Measurements from ENCODE around the gene FGL2.

Gene FGL2

GRCh38 chr7:77226357-77226839 is 26.8 kb upstream of the FGL2 start:
- H3K4me1 ChIP-seq (ENCODE audit: control insufficient read depth, low read length): no peaks in the 10 kb centered on the region
- H3K27me3 ChIP-seq (ENCODE audit: control insufficient read depth, low read length): peaks cover 3% of the 10 kb centered on the region; the same call in 1 of the 2 replicates
- no peaks in the 10 kb centered on the region for H3K36me3 ChIP-seq (ENCODE audit: control insufficient read depth, low read length)
- H3K27ac ChIP-seq (ENCODE audit: low read depth, low read length): no peak overlapping the region
- no peak overlapping the region for H3K4me3 ChIP-seq (ENCODE audit: low read length)
- H3F3A ChIP-seq (ENCODE audit: control insufficient read depth, insufficient read depth): no peaks in the 10 kb centered on the region
- no peaks in the 10 kb centered on the region for H4K20me1 ChIP-seq (ENCODE audit: control insufficient read depth, insufficient read depth, low read depth, low read length)
- no peaks in the 10 kb centered on the region for H3K9me3 ChIP-seq (ENCODE audit: control insufficient read depth, insufficient read depth, low read length)
- H3K4me2 ChIP-seq (ENCODE audit: low read length): no peak overlapping the region
- H3K79me2 ChIP-seq (ENCODE audit: control insufficient read depth, low read length): no peaks in the 10 kb centered on the region
- no peaks in the 10 kb centered on the region for H3K9me2 ChIP-seq (replicated peaks; ENCODE audit: control insufficient read depth, low read length)
- TF ChIP-seq CTCF (IDR thresholded peaks at IDR 0.05; ENCODE audit: low read depth, low read length, poor library complexity, severe bottlenecking): no peak
- no peak for TF ChIP-seq EZH2phosphoT487 (IDR thresholded peaks at IDR 0.05; ENCODE audit: borderline replicate concordance, low read length)

GRCh38 chr7:77223261-77223660 is 23.6 kb upstream of the FGL2 start:
- H3K9me2 ChIP-seq (replicated peaks; ENCODE audit: control insufficient read depth, low read length): no peaks in the 10 kb centered on the region
- TF ChIP-seq CTCF (IDR thresholded peaks at IDR 0.05; ENCODE audit: low read depth, low read length, poor library complexity, severe bottlenecking) (no peak), EZH2phosphoT487 (IDR thresholded peaks at IDR 0.05; ENCODE audit: borderline replicate concordance, low read length) (no peak)
- H3K27me3 ChIP-seq (ENCODE audit: control insufficient read depth, low read length): no peaks in the 10 kb centered on the region
- H3K4me1 ChIP-seq (ENCODE audit: control insufficient read depth, low read length): no peaks in the 10 kb centered on the region
- no peaks in the 10 kb centered on the region for H3K9me3 ChIP-seq (ENCODE audit: control insufficient read depth, insufficient read depth, low read length)
- H3K4me3 ChIP-seq (ENCODE audit: low read length): no peak overlapping the region
- H3K79me2 ChIP-seq (ENCODE audit: control insufficient read depth, low read length): no peaks in the 10 kb centered on the region
- H3F3A ChIP-seq (ENCODE audit: control insufficient read depth, insufficient read depth): no peaks in the 10 kb centered on the region
- no peak overlapping the region for H3K4me2 ChIP-seq (ENCODE audit: low read length)
- H3K36me3 ChIP-seq (ENCODE audit: control insufficient read depth, low read length): no peaks in the 10 kb centered on the region
- no peaks in the 10 kb centered on the region for H4K20me1 ChIP-seq (ENCODE audit: control insufficient read depth, insufficient read depth, low read depth, low read length)
- no peak overlapping the region for H3K27ac ChIP-seq (ENCODE audit: low read depth, low read length)

GRCh38 chr7:77222819-77223218 is 23.2 kb upstream of the FGL2 start:
- Histone ChIP-seq H3K4me1 (ENCODE audit: control insufficient read depth, low read length) (no peaks in the 10 kb centered on the region), H3K4me3 (ENCODE audit: low read length) (no peak overlapping the region), H3K36me3 (ENCODE audit: control insufficient read depth, low read length) (no peaks in the 10 kb centered on the region), H3K27ac (ENCODE audit: low read depth, low read length) (no peak overlapping the region), H4K20me1 (ENCODE audit: control insufficient read depth, insufficient read depth, low read depth, low read length) (no peaks in the 10 kb centered on the region), H3K9me3 (ENCODE audit: control insufficient read depth, insufficient read depth, low read length) (no peaks in the 10 kb centered on the region), H3K79me2 (ENCODE audit: control insufficient read depth, low read length) (no peaks in the 10 kb centered on the region), H3K9me2 (replicated peaks; ENCODE audit: control insufficient read depth, low read length) (no peaks in the 10 kb centered on the region), H3K27me3 (ENCODE audit: control insufficient read depth, low read length) (no peaks in the 10 kb centered on the region), H3F3A (ENCODE audit: control insufficient read depth, insufficient read depth) (no peaks in the 10 kb centered on the region), H3K4me2 (ENCODE audit: low read length) (no peak overlapping the region)
- TF ChIP-seq CTCF (IDR thresholded peaks at IDR 0.05; ENCODE audit: low read depth, low read length, poor library complexity, severe bottlenecking): no peak
- no peak for TF ChIP-seq EZH2phosphoT487 (IDR thresholded peaks at IDR 0.05; ENCODE audit: borderline replicate concordance, low read length)
